HG02588 (cell line): ENCODE measurements around the gene ROBO1.
A peak's percentile ranks its signal among the peaks of the same experiment; 100 is the strongest.

ENCODE experiments used
- ATAC-seq: cut with Tn5 transposase; IDR thresholded peaks from one replicate; pipeline ENCODE4 v1.9.1; 2021; ENCODE audit warnings: mild to moderate bottlenecking, moderate library complexity; ENCODE audit not compliant: unreplicated experiment

Gene ROBO1

GRCh38 chr3:78940128-78940527, 827.7 kb downstream of the ROBO1 start:
- ATAC-seq: no peak

GRCh38 chr3:78937475-78937874, 830.3 kb downstream of the ROBO1 start:
- ATAC-seq: no peak

DNA sequence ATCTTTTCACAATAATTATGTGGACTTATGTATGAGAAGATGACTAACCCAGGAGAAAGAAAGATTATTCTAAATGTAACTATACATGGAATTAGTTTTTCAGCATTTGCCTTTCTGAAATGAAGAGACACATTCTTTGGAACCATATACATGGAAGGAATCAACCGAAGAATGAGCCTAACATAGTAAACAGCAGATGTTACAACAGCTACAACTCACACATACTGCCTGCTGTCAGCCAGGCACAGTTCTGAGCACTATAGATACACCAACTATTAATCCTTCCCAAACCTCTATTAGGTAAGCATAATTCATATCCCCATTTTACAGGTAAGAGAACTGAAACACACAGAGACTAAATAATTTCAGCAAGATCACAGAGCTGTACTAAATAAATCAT, 840.0 kb downstream of the ROBO1 start:
- no peak for ATAC-seq

- no peak for ATAC-seq
These were observed 841.3 kb downstream of the ROBO1 start for GRCh38 chr3:78926523-78926922.

GRCh38 chr3:78924711-78925110, 843.1 kb downstream of the ROBO1 start:
- no peak for ATAC-seq

DNA sequence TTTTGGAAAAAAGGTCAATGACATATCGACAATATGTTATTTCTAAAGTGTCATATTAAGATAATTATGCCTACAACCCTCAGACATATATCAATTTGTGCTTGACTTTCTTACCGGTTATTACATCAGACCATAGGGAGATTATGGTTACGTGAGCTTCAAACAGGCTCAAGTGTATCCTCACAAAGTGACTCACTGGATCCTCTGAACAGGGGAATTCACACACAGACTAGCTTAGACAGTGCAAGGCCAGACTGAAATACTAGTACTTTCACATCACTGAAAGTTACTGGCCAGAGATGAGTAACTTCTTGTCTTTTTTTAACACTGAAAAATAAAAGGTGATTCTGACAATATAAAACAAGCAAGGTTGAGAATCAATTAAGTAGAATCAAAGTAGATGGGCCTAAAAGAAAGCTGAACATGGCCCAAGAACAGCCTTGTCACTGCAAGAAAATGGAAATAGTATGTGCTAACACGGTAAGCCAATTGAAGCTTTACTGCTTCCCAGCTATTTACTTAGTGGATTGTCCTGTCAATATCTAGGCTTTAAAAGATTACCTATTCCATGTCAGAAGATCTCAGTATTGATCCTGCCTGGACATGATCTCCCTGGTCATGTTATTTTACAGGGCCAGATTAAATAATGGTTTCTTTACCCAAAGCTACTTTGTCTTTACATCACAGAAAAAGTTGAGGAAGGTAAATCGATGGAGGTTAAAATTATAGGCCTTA, 848.6 kb downstream of the ROBO1 start:
- ATAC-seq: peak; percentile 79

GRCh38 chr3:78918361-78919020, 849.3 kb downstream of the ROBO1 start:
- ATAC-seq: peak; percentile 39

DNA sequence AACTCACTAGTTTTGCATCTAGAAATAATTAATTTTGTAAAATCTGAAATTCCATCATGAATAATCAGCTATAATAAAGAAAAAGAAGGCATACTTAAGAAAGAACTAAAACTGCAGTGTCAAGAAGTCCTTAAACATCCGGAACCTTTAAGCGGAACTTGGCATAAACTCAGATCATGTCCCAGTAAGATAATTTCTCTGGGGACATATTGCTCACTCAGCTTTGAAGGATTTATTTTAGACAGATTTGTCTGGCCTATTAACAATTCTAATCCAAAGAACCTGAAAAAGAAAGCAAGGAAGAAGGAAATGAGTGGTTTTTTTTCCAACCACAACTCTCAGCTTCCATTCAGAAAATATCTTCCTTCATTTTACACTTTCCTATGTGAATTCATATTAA, 850.3 kb downstream of the ROBO1 start:
- no peak for ATAC-seq

GRCh38 chr3:78913711-78914110, 854.1 kb downstream of the ROBO1 start:
- ATAC-seq: no peak

GRCh38 chr3:78912687-78913086, 855.1 kb downstream of the ROBO1 start:
- ATAC-seq: no peak

- ATAC-seq: no peak
These were observed 855.5 kb downstream of the ROBO1 start for GRCh38 chr3:78912259-78912658.

DNA sequence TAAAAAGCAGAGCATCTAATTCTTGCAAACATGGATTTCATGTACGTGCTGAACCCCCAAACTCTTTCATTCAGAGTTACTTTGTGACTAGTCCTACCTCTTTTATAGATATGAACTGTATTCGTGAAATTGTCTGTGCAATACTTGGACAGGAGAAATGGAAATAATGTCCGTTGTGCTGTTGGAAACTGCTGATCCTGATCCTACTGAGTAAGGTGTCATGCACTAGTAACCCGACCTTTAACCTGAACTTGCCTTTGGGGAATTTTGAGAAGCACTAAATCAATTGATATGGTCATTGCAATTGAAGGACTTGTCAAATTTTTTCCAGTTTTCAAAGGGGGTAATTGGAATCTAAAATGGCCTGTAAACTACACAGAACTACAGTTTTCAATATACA, 856.4 kb downstream of the ROBO1 start:
- no peak for ATAC-seq

GRCh38 chr3:78908236-78908635, 859.6 kb downstream of the ROBO1 start:
- no peak for ATAC-seq

DNA sequence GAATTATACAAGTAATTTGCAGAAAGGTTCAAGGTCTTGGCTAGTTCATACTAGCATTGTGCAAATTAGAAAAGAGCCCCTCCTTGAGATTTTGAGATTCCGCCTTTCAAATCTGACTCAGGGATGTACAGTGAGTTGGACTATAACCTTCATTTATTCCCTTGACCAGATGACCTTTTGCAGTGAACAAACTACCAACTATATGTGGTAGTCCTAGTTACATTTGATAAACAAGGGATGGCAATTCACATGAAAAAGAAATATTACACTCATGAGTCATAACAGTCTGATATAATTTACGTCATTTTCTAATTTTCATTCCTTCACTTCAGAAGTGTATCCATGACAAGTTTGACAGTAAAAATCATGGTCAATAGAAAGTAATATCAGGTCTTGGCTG, 860.4 kb downstream of the ROBO1 start:
- ATAC-seq: no peak

GRCh38 chr3:78906930-78907329, 860.9 kb downstream of the ROBO1 start:
- no peak for ATAC-seq

- no peak for ATAC-seq
These were observed 861.6 kb downstream of the ROBO1 start for GRCh38 chr3:78906245-78906644.

DNA sequence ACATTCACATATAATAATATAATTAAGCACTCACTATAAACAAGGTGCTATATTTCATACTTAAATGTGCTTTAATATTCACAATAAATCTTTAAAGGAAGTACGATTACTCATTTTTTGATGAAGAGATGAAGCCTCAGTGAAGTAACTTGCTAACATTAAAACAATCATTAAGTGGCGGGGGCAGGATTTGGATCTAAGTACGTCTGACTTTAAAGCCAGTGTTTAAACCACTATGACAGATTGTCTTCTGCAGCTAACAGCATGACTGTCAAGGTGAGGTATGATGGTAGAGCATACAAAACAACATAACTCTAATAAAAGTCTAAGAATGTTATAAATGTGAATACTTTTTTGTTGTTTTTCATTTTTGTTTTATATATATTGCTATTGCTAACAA, 862.1 kb downstream of the ROBO1 start:
- ATAC-seq: no peak

- ATAC-seq: no peak
These were observed 866.3 kb downstream of the ROBO1 start for GRCh38 chr3:78901544-78901943.

GRCh38 chr3:78900880-78901279, 866.9 kb downstream of the ROBO1 start:
- no peak for ATAC-seq

DNA sequence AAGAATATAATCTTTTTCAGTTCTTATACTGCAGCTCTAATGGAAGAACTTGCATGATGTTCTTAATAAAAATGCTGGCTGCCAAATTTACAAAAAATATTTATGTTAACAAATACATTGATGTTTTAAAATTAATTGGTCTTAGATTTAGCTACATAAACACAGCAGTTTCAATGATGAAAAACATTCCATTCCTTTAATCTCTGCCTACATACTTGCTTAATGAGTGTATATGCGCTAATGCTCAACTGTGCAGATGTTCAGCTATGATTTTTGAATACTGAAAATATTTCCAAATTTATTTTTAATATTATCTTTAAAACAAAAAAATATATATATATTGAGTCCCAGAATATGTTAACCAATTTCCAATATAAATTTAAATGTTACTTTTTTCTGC, 867.4 kb downstream of the ROBO1 start:
- ATAC-seq: no peak

DNA sequence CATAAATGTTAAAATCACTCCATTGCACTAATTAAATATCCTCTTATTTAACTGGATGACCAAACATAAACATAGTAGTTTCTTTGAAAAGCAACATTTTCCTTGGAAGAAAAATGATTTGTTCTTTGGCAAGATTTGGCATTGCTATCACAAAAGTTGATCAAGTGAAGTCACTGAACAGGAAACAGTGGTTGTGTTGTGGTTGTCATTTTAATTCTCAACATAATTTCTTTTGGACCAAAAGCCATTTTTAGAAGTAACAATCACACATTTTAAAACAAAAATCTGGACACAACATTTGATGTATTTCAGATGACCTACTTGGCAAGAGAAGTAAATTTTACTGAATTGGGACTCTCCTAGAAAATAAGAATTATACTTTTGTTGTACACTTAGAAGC, 872.3 kb downstream of the ROBO1 start:
- ATAC-seq: no peak

DNA sequence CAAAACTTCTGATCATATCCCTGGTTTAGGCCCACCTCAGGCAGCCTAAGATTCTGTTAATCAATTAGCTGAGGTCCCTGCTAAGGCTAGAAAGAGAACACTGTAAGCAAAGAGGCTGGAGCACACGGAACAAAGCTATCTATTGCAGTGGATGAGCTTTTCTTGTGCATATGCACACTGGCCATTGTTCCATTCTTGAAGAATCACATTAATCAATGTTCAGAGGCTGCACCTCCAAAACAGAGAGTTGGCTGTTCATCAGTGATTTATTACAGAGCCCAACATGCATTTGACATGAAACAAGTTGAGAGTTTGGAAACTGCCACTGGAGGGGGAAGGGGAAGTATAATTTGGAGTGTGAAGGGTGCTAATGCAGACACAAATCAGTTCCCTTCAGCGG, 873.0 kb downstream of the ROBO1 start:
- ATAC-seq: no peak

GRCh38 chr3:78893161-78893560, 874.6 kb downstream of the ROBO1 start:
- ATAC-seq: no peak
